GM12878 (cell line): ENCODE results near the gene GLS. TPM values are rescaled to one million over a fixed set of nuclear protein-coding genes. Genes with fewer than 3 reads are reported as not detected.

Experiments
- ATAC-seq: fragments of 200-7000 bp; cut with Tn5 transposase; 3 replicates; pipeline ENCODE4 v1.9.1; 2020; ENCODE audit warnings: mild to moderate bottlenecking, moderate library complexity
- BruUV-seq: library from RNA; stranded (reverse); fragments of 400-500 nt; replicated peaks from 2 replicates; lab custom pipeline; 2021; lab: Mats Ljungman, UMichigan
- CTCF ChIA-PET: fragments of 300-600 bp; sonication (Branson Sonifier 250); formaldehyde crosslinking; extraction: SDS; loops from one replicate; lab custom pipeline; 2021; ENCODE audit warnings: inconsistent platforms; lab: Yijun Ruan, JAX
- POLR2A ChIA-PET: fragments of 350-600 bp; formaldehyde crosslinking; extraction: SDS; loops from one replicate; lab custom pipeline; 2021; ENCODE audit warnings: inconsistent platforms; lab: Charles Lee
- RAD21 ChIA-PET: fragments of 300-600 bp; sonication (Branson Sonifier 250); formaldehyde crosslinking; loops from one replicate; lab custom pipeline; 2023; ENCODE audit warnings: antibody characterized with exemption; ENCODE audit not compliant: unreplicated experiment; lab: Charles Lee
- SMC1A ChIA-PET: fragments of 300-600 bp; sonication (Branson Sonifier 250); formaldehyde crosslinking; loops from one replicate; lab custom pipeline; 2023; ENCODE audit not compliant: unreplicated experiment, uncharacterized antibody; lab: Charles Lee
- DNase-seq: peaks from one replicate; pipeline ENCODE4 v3.0.0-alpha.2; 2011; ENCODE audit warnings: low read depth, low spot score
- FAIRE-seq: peaks from 3 replicates; lab custom pipeline; 2011; peaks lifted over from hg19 to GRCh38; lab: Jason Lieb, UNC
- H2AFZ ChIP-seq: 2 replicates; pipeline ENCODE4 v1.6.0; 2011; ENCODE audit warnings: low read depth, low read length, control low read depth; ENCODE audit not compliant: control insufficient read depth
- H3K27ac ChIP-seq: 2 replicates; pipeline ENCODE4 v1.5.1; 2011; ENCODE audit warnings: control low read depth; ENCODE audit not compliant: control insufficient read depth, insufficient read depth
- H3K27me3 ChIP-seq, 2 experiments: replicated peaks in 1 of 2; 2 replicates each; pipeline versions ENCODE4 v1.6.0 to v1.6.1; 2011; ENCODE audit warnings: low read length in 1 of 2; ENCODE audit not compliant: control insufficient read depth in 2 of 2, insufficient read depth in 2 of 2
- H3K36me3 ChIP-seq, 2 experiments: 2 replicates each; pipeline ENCODE4 v1.5.1; 2011; ENCODE audit warnings: low read length in 1 of 2; ENCODE audit not compliant: control insufficient read depth in 2 of 2, insufficient read depth in 2 of 2
- H3K4me1 ChIP-seq: 2 replicates; pipeline ENCODE4 v1.6.1; 2011; ENCODE audit warnings: mild to moderate bottlenecking, low read length, moderate library complexity, mixed read lengths; ENCODE audit not compliant: control insufficient read depth, insufficient read depth
- H3K4me2 ChIP-seq: 2 replicates; pipeline ENCODE4 v1.6.0; 2011; ENCODE audit warnings: control low read depth; ENCODE audit not compliant: control insufficient read depth, insufficient read depth
- H3K4me3 ChIP-seq: fragments of 200-600 bp; sonication (generic); 2 replicates; pipeline ENCODE4 v1.5.1; 2016
- H3K79me2 ChIP-seq: 2 replicates; pipeline ENCODE4 v1.6.0; 2011; ENCODE audit warnings: low read length; ENCODE audit not compliant: control insufficient read depth, insufficient read depth
- H3K9ac ChIP-seq: 2 replicates; pipeline ENCODE4 v1.8.0; 2011; ENCODE audit warnings: low read length, control low read depth, mixed read lengths; ENCODE audit not compliant: control insufficient read depth, insufficient read depth
- H3K9me3 ChIP-seq: replicated peaks from 3 replicates; pipeline ENCODE4 v1.5.1; 2011; ENCODE audit warnings: mild to moderate bottlenecking, low read length; ENCODE audit not compliant: control insufficient read depth, insufficient read depth
- H4K20me1 ChIP-seq: 2 replicates; pipeline ENCODE4 v1.6.0; 2011; ENCODE audit not compliant: control insufficient read depth, insufficient read depth
- MYB ChIP-seq: fragments of 150-350 bp; IDR thresholded peaks from 2 replicates; pipeline ENCODE4 v1.6.1; 2014; ENCODE audit warnings: mild to moderate bottlenecking, low read depth, low read length, borderline replicate concordance
- RUNX3 ChIP-seq: IDR thresholded peaks from 2 replicates; pipeline ENCODE4 v1.6.1; 2012; ENCODE audit warnings: low read length, inconsistent platforms
- ZZZ3 ChIP-seq: IDR thresholded peaks from 2 replicates; pipeline ENCODE4 v1.6.1; 2011; ENCODE audit warnings: low read depth; ENCODE audit not compliant: control insufficient read depth, insufficient read length
- WGBS: methylation state at CpG from one replicate; pipeline ENCODE4 v1.1.6; 2016; ENCODE audit warnings: low lambda C conversion rate; ENCODE audit not compliant: insufficient replicate concordance, insufficient coverage; ENCODE audit errors: missing lambda C conversion rate; 5-methylcytosine and 5-hydroxymethylcytosine counted together
- in situ Hi-C: fragments of 300-500 bp; cut with MboI; formaldehyde crosslinking; loops from 9 replicates; pipeline ENCODE4 v1.14.3; 2018; ENCODE audit warnings: mixed read lengths
- intact Hi-C: fragments of 100-400 bp; cut with micrococcal nuclease; formaldehyde crosslinking; loops from one replicate; pipeline ENCODE4 v1.14.2; 2022; ENCODE audit not compliant: unreplicated experiment
- polyA plus RNA-seq, 11 experiments: library from polyadenylated mRNA; depleted of rRNA in 4 of 11; unstranded in 6 of 11; stranded (reverse) in 5 of 11; fragments of >200 nt; fragmentation: Nextera tagmentation in 4 of 11; fragmentation: Illumina TruSeq in 1 of 11; extraction: Ambion mirVana in 4 of 11; extraction: Trizol in 1 of 11; gene quantifications; 1 replicate in 1 of 11; 2 replicates in 10 of 11; pipeline versions ENCODE4 v1.2.1 to v1.2.3, GENCODE V29; 2011 to 2016; ENCODE audit warnings: inconsistent platforms in 2 of 11, missing spikeins in 2 of 11, low read depth in 1 of 11
- total RNA-seq, 4 experiments: library from RNA; depleted of rRNA in 3 of 4; stranded (reverse); fragments of >200 nt in 3 of 4; fragmentation: Illumina TruSeq in 1 of 4; extraction: Trizol in 1 of 4; gene quantifications; 2 replicates each; pipeline versions ENCODE4 v1.2.1 to v1.2.3, GENCODE V29; 2013 to 2021
- TF ChIP-seq, protein P1 (sequence below): fragments of 450-650 bp; IDR thresholded peaks from 2 replicates; pipeline ENCODE4 v1.6.1; 2016; ENCODE audit warnings: mild to moderate bottlenecking

The GLS gene
- total and polyA plus RNA-seq, 10 of the 15 experiments (the other 5 are each of a cell fraction or from before 2014, with no cell fraction given): 15.7 to 145 (median 70.8) TPM

DNA sequence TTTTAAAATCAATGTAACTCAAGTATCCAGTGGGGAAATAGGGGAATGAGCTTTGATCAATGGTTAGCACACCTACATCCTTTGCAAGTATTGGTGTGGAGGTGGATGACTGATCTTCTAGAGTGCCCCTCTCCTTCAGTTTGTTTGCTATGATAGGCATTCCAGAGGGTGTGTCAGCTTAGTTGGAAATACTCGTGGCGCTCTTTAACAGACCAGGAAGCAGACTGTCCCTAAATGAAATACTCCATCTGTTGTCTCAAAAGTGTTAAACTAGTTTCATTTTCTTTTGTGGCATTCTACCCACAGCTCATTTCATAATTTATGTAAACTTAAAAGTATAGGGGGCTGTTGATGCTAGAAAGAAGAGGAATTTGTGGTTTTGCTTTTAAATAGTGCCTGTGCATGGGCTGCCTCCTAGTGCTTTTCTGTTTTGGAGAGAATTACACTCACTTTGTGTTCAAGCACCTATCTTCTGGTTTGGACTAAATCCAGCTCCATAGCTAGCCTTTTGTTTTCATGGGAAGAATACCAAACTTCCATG lies 67.2 kb downstream of the GLS start (continued):
- TF ChIP-seq ZZZ3: no peak
- TF ChIP-seq, protein P1, sequence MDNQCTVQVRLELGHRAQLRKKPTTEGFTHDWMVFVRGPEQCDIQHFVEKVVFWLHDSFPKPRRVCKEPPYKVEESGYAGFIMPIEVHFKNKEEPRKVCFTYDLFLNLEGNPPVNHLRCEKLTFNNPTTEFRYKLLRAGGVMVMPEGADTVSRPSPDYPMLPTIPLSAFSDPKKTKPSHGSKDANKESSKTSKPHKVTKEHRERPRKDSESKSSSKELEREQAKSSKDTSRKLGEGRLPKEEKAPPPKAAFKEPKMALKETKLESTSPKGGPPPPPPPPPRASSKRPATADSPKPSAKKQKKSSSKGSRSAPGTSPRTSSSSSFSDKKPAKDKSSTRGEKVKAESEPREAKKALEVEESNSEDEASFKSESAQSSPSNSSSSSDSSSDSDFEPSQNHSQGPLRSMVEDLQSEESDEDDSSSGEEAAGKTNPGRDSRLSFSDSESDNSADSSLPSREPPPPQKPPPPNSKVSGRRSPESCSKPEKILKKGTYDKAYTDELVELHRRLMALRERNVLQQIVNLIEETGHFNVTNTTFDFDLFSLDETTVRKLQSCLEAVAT: 0 out of 2 replicates have a peak, but pooled peaks have one; percentile 29

DNA sequence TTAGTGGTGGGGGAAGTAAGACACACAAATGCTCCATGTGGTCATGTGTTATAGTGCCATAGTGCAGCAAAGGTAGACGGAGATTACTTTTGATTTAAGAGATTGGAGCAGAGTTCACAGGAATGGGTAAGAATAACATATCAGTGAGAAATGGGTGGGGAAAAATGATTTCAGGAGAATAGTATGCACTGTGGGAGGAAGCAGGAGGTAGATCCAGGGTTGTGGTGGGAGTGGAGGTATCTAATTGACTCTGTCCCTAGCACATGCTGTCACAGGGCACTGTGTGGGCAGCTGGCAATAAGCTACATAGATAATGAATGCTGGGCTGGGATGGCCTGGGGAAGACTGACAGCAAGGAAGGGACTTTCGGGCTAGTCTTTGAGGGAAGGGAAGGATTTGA lies 68.0 kb downstream of the GLS start:
- no peaks in the 10 kb centered on the region for H3K9me3 ChIP-seq
- ChIA-PET CTCF (interaction anchor here (1.3 to 5.4 kb wide), 14 partner anchors 16 to 168 kb away, joined by 3 to 89 read pairs (median 6); no protein-coding TSS in a partner anchor), RAD21 (interaction anchor here (0.8 to 4.4 kb wide), 12 partner anchors 10 to 268 kb away, joined by 3 to 37 read pairs (median 6); no protein-coding TSS in a partner anchor), POLR2A (no interaction called here), SMC1A (interaction anchor here (0.8 to 4.7 kb wide), 16 partner anchors 10 to 167 kb away, joined by 3 to 57 read pairs (median 7); partner anchors contain the start of genes GLS and STAT1)
- FAIRE-seq: no peak
- peaks cover 8% of the 10 kb centered on the region; the same call in 1 of the 2 replicates for H3K4me1 ChIP-seq
- H3K36me3 ChIP-seq: no peaks in the 10 kb centered on the region
- H3K4me2 ChIP-seq: peak overlapping the region; percentile 53; the same call in 1 of the 2 replicates
- WGBS: 96% methylated on average over 2 of the region's 2 CpGs
- no peak for DNase-seq
- H2AFZ ChIP-seq: no peak overlapping the region
- ATAC-seq: peak; percentile 26; the same call in 2 of the 3 replicates
- H3K27ac ChIP-seq: no peak overlapping the region
- no peak overlapping the region for H3K4me3 ChIP-seq
- intact Hi-C loops: loop anchor here (2.0 kb wide), 1 partner anchor 98 kb away; no protein-coding TSS in a partner anchor
- no TSS peak for BruUV-seq
- H3K27me3 ChIP-seq: no peaks in the 10 kb centered on the region
- no peaks in the 10 kb centered on the region for H3K79me2 ChIP-seq
- no peak overlapping the region for H3K9ac ChIP-seq
- TF ChIP-seq MYB: no peak
- TF ChIP-seq RUNX3: peak; percentile 30; the same call in 1 of the 2 replicates
- TF ChIP-seq, all 136 proteins: peak for 1
- no peaks in the 10 kb centered on the region for H4K20me1 ChIP-seq
- in situ Hi-C loops: no loop called here
